Skin epidermis (tissue), 12 donors: Measurements from ENCODE around the gene UBQLNL.

ENCODE experiments used
- H3K27ac ChIP-seq, 21 experiments: fragments of 200-600 bp; sonication (generic) in 11 of 21; one replicate each; pipeline ENCODE4 v1.5.0; 2020; ENCODE audit warnings: mild to moderate bottlenecking in 3 of 21, inconsistent platforms in 2 of 21, moderate library complexity in 2 of 21
- H3K4me3 ChIP-seq, 7 experiments: fragments of 200-600 bp; sonication (generic) in 2 of 7; one replicate each; pipeline ENCODE4 v1.5.0; 2020; ENCODE audit warnings: inconsistent platforms in 2 of 7, mild to moderate bottlenecking in 2 of 7, moderate library complexity in 1 of 7

Gene UBQLNL

GRCh38 chr11:5516599-5516998 lies at the start of gene UBQLNL:
TSS of gene UBQLNL (minus strand) at chr11:5516699. CDS start at chr11:5516441, 258 bp downstream.
- no peak within 1 kb of the TSS for H3K4me3 ChIP-seq
- H3K27ac ChIP-seq = no peak within 1 kb of the TSS

- Histone ChIP-seq H3K27ac (no peak overlapping the region), H3K4me3 (no peak overlapping the region)
Measured at GRCh38 chr11:5564259-5565019, 47.9 kb upstream of the UBQLNL start.

- H3K27ac ChIP-seq = no peak overlapping the region
- H3K4me3 ChIP-seq = no peak overlapping the region
Measured at GRCh38 chr11:5557751-5558150, 41.3 kb upstream of the UBQLNL start.

- Histone ChIP-seq H3K4me3 (no peak overlapping the region), H3K27ac (no peak overlapping the region)
Measured at GRCh38 chr11:5556596-5557188, 40.2 kb upstream of the UBQLNL start.

GRCh38 chr11:5553343-5553742 lies 36.8 kb upstream of the UBQLNL start:
- Histone ChIP-seq H3K4me3 (no peak overlapping the region), H3K27ac (no peak overlapping the region)

GRCh38 chr11:5550440-5551095 lies 34.1 kb upstream of the UBQLNL start:
- no peak overlapping the region for H3K27ac ChIP-seq
- H3K4me3 ChIP-seq = no peak overlapping the region

- Histone ChIP-seq H3K27ac (no peak within 1 kb of the TSS), H3K4me3 (no peak within 1 kb of the TSS)
Measured at GRCh38 chr11:5548440-5548839, 31.9 kb upstream of the UBQLNL start, which contains the start of gene OR52H1. TSS of gene OR52H1 (minus strand) at chr11:5548540. CDS start at chr11:5545505, 3,035 bp downstream.

- Histone ChIP-seq H3K27ac (no peak overlapping the region), H3K4me3 (no peak overlapping the region)
Measured at GRCh38 chr11:5547982-5548381, 31.5 kb upstream of the UBQLNL start.

GRCh38 chr11:5546457-5546856 lies 30.0 kb upstream of the UBQLNL start:
- H3K27ac ChIP-seq = no peak overlapping the region
- no peak overlapping the region for H3K4me3 ChIP-seq

- Histone ChIP-seq H3K4me3 (no peak overlapping the region), H3K27ac (no peak overlapping the region)
Measured at GRCh38 chr11:5541427-5541826, 24.9 kb upstream of the UBQLNL start.

GRCh38 chr11:5536482-5536881 lies 20.0 kb upstream of the UBQLNL start:
- no peak overlapping the region for H3K27ac ChIP-seq
- no peak overlapping the region for H3K4me3 ChIP-seq

GRCh38 chr11:5534046-5534445 lies 17.5 kb upstream of the UBQLNL start:
- Histone ChIP-seq H3K27ac (no peak overlapping the region), H3K4me3 (no peak overlapping the region)

- Histone ChIP-seq H3K4me3 (no peak overlapping the region), H3K27ac (no peak overlapping the region)
Measured at GRCh38 chr11:5531053-5531831, 14.7 kb upstream of the UBQLNL start.

- no peak overlapping the region for H3K4me3 ChIP-seq
- no peak overlapping the region for H3K27ac ChIP-seq
Measured at GRCh38 chr11:5528495-5528894, 12.0 kb upstream of the UBQLNL start.

- no peak overlapping the region for H3K27ac ChIP-seq
- H3K4me3 ChIP-seq = no peak overlapping the region
Measured at GRCh38 chr11:5527716-5528115, 11.2 kb upstream of the UBQLNL start.

- H3K4me3 ChIP-seq = no peak overlapping the region
- no peak overlapping the region for H3K27ac ChIP-seq
Measured at GRCh38 chr11:5524756-5525155, 8.3 kb upstream of the UBQLNL start.

GRCh38 chr11:5522308-5522707 lies 5.8 kb upstream of the UBQLNL start:
- Histone ChIP-seq H3K27ac (no peak overlapping the region), H3K4me3 (no peak overlapping the region)

- Histone ChIP-seq H3K27ac (no peak overlapping the region), H3K4me3 (no peak overlapping the region)
Measured at GRCh38 chr11:5521540-5521939, 5.0 kb upstream of the UBQLNL start.

GRCh38 chr11:5514841-5515240 lies 1.7 kb downstream of the UBQLNL start:
- H3K4me3 ChIP-seq = no peak overlapping the region
- no peak overlapping the region for H3K27ac ChIP-seq

GRCh38 chr11:5509803-5510202 lies 6.7 kb downstream of the UBQLNL start, which contains the start of gene UBQLN3:
TSS of gene UBQLN3 (minus strand) at chr11:5509957. CDS start at chr11:5509558, 399 bp downstream.
- Histone ChIP-seq H3K4me3 (no peak within 1 kb of the TSS), H3K27ac (no peak within 1 kb of the TSS)
